GM19240 (cell line): ENCODE data around the gene OIP5.
"Not testable (repeated sequence)": the region's sequence is repeated elsewhere in the genome, so short reads cannot be mapped to it uniquely, and the experiment has no call there.

ENCODE experiments used
- DNase-seq: peaks from one replicate; pipeline ENCODE4 v3.0.0; 2011; ENCODE audit warnings: low spot score; ENCODE audit not compliant: insufficient read length

The OIP5 gene

GRCh38 chr15:41260924-41261323 lies 71.5 kb downstream of the OIP5 start:
- not testable (repeated sequence) for DNase-seq

GRCh38 chr15:41259546-41260189 lies 72.7 kb downstream of the OIP5 start:
- no peak for DNase-seq
